ENCODE data around the gene ANKRD17.

Gene ANKRD17

DNA sequence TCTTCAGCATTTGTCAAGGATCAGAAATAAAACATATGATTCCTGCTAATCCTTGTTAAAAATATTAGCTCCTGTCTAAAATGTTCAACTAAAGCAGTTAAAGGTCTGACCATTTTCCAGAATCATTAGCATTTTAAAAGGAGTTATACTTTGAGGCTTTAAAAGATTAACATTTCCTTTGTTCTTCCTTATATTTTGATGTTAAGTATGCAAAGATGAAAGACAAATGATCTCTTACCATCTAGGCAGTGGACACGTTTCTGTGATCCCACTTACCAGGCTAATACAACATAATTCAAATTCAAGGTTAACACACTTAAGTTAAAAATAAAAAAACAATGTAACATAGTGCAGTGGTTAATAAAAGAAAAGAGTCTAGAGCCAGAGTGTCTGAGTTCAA lies 127.3 kb downstream of the ANKRD17 start:
- Mint-ChIP-seq H3K36me3 (peaks cover 14% of the 10 kb centered on the region), H3K27ac (no peak overlapping the region), H3K9me3 (no peaks in the 10 kb centered on the region), H3K4me3 (no peak overlapping the region), H3K4me1 (peaks cover 11% of the 10 kb centered on the region), H3K27me3 (no peaks in the 10 kb centered on the region)

DNA sequence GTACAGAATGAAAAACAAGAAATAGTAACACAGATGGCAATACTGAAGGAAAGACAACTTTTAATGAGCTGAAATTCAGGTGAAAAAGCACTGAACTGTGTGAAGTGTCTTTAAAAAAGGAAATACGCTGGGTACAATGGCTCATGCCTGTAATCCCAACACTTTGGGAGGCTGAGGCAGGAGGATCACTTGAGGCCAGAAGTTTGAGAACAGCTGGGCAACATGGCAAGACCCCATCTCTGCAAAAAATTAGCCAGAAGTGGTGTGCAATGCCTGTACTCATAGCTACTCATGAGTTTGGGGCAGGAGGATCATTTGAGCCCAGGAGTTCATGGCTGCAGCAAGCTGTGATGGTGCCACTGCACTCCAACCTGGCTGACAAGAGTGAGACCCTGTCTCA lies 129.3 kb downstream of the ANKRD17 start:
- Mint-ChIP-seq H3K27ac (no peak overlapping the region), H3K4me1 (peaks cover 16% of the 10 kb centered on the region), H3K36me3 (peaks cover 20% of the 10 kb centered on the region), H3K27me3 (no peaks in the 10 kb centered on the region), H3K4me3 (no peak overlapping the region), H3K9me3 (no peaks in the 10 kb centered on the region)

DNA sequence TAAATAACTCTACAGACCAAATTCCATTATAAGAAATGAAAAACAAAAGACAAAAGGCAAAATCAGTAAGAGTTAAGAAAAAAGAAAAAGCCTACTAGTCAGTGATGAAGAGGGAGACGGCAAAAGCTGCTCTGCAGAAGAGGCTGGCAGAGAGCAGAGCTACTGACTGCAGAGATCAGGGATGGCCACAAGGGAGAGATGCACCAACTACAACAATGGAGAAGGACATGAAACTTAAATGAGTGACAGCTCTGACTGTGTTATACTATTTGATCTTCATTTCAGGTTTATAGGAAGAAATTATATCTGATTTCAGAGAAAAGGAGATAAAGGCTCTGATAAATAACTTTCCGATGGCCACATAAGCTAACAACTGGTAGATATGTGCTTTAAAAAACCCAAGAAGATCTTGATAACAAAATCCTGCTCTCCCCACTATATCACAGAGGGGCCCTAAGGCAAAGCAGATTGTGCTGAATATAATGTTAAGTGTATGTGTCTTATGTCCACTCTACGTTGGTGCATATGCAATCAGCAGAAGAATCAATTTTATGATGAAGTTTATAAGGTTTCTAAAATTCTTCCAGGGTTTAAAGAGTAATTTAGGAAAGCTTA lies 130.7 kb downstream of the ANKRD17 start:
- peak overlapping the region; percentile 59 for H3K27ac Mint-ChIP-seq
- peaks cover 16% of the 10 kb centered on the region for H3K4me1 Mint-ChIP-seq
- no peaks in the 10 kb centered on the region for H3K9me3 Mint-ChIP-seq

DNA sequence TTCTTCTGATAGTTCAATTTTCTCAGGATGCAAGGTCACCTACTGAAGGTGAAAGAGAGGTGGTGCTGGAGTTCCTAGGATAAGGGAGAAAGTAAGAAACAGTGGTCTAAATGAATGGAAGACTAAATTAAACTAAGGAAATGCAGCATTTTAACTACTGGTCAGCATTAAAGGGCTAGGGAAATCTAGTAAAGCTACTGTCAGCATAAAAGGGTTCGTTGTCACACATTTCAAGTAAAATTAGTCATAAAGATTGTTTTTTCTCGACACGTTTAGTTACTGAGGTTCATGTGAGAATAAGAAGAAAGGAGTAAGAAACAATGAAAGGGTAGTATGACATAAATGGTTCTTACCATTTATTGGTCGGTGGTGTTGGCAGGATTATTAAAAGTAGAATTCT lies 149.1 kb downstream of the ANKRD17 start:
- Mint-ChIP-seq H3K4me1 (peaks cover 12% of the 10 kb centered on the region), H3K9me3 (no peaks in the 10 kb centered on the region), H3K36me3 (peaks cover 10% of the 10 kb centered on the region), H3K27ac (no peak overlapping the region), H3K27me3 (no peaks in the 10 kb centered on the region), H3K4me3 (no peak overlapping the region)

More for the DNA sequence above, 130.7 kb downstream of the ANKRD17 start:
- Mint-ChIP-seq H3K36me3 (peaks cover 18% of the 10 kb centered on the region), H3K27me3 (no peaks in the 10 kb centered on the region), H3K4me3 (no peak overlapping the region)

DNA sequence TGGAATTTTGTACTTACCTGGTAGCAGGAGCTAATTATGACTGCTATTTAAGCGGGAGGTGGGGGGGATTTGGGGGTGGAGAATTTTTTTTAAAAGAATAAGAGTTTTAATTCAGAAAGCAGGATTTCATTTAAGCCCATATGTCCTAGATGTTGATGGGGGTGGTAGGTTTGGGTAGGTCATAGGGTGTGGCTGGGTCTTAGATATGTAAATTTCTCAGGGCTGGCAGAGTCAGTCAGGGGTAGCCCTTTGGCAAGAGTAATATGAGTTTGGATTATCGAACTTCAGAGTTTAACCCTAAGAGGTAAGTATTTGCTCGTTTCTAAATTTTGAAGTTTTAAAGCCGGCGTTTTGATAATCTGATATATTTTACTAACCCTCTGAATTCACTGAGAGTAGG lies 153.9 kb downstream of the ANKRD17 start:
- Mint-ChIP-seq H3K9me3 (no peaks in the 10 kb centered on the region), H3K36me3 (peaks cover 11% of the 10 kb centered on the region), H3K4me1 (peaks cover 17% of the 10 kb centered on the region), H3K27me3 (no peaks in the 10 kb centered on the region), H3K27ac (no peak overlapping the region), H3K4me3 (no peak overlapping the region)

DNA sequence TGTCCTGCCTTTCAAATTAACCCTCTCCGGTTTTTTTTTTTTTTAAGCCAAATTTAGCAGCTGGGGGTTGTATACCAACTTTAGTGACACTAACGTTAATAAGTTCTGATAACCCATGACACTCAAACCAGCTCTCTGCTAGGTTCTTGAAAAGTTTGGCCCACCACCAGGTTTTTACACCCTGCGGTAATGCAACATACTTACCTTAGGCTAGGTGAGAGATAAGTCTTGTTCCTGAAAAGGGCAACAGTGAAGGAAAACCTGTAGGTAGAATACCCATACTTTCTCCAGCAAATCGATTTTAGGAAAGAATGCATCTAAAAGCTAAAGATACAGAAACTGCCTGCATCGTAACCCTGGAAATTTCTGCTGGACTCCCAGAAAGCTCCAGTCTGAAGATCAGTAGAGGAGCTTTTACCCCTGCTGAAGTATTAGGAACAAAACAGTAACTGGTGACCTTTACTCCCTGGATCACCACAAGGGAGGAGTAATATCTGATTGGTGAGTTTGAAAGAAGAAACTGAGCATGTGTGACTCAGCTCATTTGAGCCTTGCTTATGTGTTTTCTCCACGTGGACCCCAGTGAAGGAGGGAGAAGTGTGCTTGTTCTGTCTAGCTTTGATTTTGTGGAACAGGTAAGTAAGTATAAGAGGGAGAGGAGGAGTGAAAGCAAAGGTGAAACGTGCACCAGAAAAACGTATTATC lies 154.6 kb downstream of the ANKRD17 start:
- no peak overlapping the region for H3K4me3 Mint-ChIP-seq
- peaks cover 17% of the 10 kb centered on the region for H3K4me1 Mint-ChIP-seq
- no peaks in the 10 kb centered on the region for H3K27me3 Mint-ChIP-seq
- H3K27ac Mint-ChIP-seq = peak overlapping the region; percentile 56
- H3K9me3 Mint-ChIP-seq = no peaks in the 10 kb centered on the region
- peaks cover 11% of the 10 kb centered on the region for H3K36me3 Mint-ChIP-seq

DNA sequence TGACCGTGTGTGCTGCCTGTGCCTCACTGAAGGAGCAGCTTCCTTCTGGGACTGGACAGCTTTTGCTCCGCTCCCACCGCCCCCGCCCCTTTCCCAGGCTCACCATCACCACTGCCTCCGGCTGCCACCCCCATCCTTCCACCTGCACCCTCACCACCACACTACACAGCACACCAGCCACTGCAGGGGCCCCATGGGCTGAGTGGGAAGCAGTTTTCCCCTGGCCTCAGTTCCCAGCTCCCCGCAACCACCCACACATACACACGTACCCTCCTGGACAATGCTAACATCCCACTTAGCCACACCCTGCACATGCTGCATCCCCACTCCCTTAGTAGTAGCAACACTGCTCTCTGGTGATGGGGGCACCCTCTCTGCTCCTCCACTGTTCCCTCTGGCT lies 159.5 kb downstream of the ANKRD17 start:
- Mint-ChIP-seq H3K4me1 (peaks cover 6% of the 10 kb centered on the region), H3K27ac (peak overlapping the region; percentile 51), H3K27me3 (no peaks in the 10 kb centered on the region), H3K36me3 (peaks cover 9% of the 10 kb centered on the region), H3K4me3 (no peak overlapping the region), H3K9me3 (no peaks in the 10 kb centered on the region)

DNA sequence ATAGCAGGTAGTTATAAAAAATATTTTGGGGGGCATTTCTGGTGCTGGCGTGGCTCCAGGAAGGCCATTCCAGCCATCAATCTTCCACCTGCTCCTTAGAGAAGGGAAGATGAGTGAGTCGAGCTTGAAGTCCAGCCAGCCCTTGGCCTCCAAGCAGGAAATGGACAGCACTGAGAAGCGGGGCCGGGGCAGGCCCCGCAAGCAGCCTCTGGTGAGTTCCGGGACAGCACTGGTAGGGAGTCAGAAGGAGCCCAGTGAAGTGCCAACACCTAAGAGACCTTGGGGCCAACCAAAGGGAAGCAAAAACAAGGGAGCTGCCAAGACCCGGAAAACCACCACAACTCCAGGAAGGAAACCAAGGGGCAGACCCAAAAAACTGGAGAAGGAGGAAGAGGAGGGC lies 159.9 kb downstream of the ANKRD17 start:
- Mint-ChIP-seq H3K36me3 (peaks cover 7% of the 10 kb centered on the region), H3K27me3 (no peaks in the 10 kb centered on the region), H3K9me3 (no peaks in the 10 kb centered on the region), H3K27ac (no peak overlapping the region), H3K4me3 (no peak overlapping the region), H3K4me1 (peaks cover 4% of the 10 kb centered on the region)

DNA sequence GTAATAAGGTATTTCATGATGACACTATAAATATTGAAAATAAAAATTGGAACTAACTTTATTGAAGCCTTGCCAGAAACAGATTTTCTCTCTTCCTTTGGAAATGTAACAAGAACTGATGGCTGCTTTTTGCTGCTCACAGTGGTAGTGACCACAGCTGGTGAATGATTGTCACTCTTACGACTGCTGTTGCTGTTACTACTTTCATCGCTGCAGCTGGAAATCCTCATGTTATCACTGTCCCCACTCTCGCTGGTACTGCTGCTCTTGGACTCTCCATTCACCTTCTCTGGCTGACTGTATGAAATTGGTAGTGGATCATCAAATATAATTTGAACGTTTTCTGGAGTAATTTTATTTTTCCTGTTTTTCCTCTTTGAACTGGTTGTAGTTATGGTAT lies 160.6 kb downstream of the ANKRD17 start:
- Mint-ChIP-seq H3K4me3 (no peak overlapping the region), H3K27ac (no peak overlapping the region), H3K9me3 (no peaks in the 10 kb centered on the region)

DNA sequence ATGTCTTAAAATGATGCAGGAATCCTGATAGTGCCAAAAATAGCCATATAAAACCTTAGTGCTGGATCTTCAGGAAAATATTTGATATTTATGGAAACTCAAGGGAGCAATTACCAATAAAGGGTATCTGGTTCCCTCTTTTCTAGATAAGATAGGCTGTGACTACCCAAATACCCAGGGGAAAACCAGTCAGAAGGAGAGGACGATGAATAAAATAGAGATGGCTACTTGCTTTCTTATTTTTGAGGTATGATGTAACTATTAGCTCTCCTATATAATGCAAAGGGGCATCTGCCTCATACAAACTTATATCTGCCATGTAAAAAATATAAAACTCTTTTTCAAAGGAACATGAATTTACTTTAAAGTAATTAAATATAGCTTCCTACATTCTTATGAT lies 165.7 kb downstream of the ANKRD17 start:
- Mint-ChIP-seq H3K4me3 (no peak overlapping the region), H3K9me3 (no peaks in the 10 kb centered on the region), H3K27me3 (no peaks in the 10 kb centered on the region), H3K4me1 (peaks cover 6% of the 10 kb centered on the region), H3K27ac (no peak overlapping the region), H3K36me3 (peaks cover 14% of the 10 kb centered on the region)

More for the DNA sequence above, 160.6 kb downstream of the ANKRD17 start:
- peaks cover 4% of the 10 kb centered on the region for H3K4me1 Mint-ChIP-seq
- H3K36me3 Mint-ChIP-seq = peaks cover 7% of the 10 kb centered on the region
- H3K27me3 Mint-ChIP-seq = no peaks in the 10 kb centered on the region

DNA sequence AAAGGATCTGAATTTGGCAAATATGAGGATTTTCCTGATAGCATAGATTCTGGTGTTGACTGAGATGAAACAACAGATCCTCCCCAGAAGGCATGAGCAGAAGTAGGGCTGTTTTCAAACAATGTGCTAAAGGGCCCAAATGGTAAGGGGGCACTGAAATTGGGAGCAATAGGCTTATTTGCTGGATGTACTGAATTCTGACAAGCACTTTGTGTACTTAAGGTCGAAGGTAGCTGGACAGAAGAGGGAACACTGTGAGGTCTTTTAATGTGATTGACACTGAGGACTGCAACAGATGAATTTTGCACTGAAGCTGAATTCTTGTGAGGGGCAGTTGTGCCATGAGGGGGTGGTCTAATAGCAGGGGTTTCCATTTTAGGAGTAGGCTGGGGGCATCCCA lies 167.9 kb downstream of the ANKRD17 start:
- Mint-ChIP-seq H3K27ac (peak overlapping the region; percentile 78), H3K36me3 (peaks cover 20% of the 10 kb centered on the region), H3K9me3 (no peaks in the 10 kb centered on the region), H3K4me1 (peaks cover 15% of the 10 kb centered on the region), H3K27me3 (no peaks in the 10 kb centered on the region), H3K4me3 (no peak overlapping the region)

DNA sequence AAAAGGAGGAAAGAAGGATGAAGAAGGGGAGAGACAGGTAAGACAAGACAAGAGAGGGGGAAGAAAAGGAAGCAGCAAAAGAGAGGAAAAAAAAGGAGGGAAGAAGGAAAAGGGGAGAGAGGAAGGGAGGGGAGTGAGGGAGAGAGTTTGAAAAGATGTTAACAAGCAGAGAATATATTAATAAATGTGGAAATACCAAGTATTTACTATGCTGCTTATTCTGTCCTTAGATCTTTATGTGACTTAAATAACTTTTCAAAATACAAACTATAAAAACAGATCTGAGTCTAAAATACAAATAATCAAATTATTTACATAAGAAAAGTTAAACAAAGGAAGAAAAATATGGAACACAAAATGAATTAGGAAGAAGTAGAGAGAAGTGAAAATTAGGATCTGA lies 170.7 kb downstream of the ANKRD17 start:
- peak overlapping the region; percentile 2 for H3K4me3 Mint-ChIP-seq
- H3K9me3 Mint-ChIP-seq = no peaks in the 10 kb centered on the region
- no peak overlapping the region for H3K27ac Mint-ChIP-seq
- H3K36me3 Mint-ChIP-seq = peaks cover 20% of the 10 kb centered on the region
- peaks cover 15% of the 10 kb centered on the region for H3K4me1 Mint-ChIP-seq
- no peaks in the 10 kb centered on the region for H3K27me3 Mint-ChIP-seq

DNA sequence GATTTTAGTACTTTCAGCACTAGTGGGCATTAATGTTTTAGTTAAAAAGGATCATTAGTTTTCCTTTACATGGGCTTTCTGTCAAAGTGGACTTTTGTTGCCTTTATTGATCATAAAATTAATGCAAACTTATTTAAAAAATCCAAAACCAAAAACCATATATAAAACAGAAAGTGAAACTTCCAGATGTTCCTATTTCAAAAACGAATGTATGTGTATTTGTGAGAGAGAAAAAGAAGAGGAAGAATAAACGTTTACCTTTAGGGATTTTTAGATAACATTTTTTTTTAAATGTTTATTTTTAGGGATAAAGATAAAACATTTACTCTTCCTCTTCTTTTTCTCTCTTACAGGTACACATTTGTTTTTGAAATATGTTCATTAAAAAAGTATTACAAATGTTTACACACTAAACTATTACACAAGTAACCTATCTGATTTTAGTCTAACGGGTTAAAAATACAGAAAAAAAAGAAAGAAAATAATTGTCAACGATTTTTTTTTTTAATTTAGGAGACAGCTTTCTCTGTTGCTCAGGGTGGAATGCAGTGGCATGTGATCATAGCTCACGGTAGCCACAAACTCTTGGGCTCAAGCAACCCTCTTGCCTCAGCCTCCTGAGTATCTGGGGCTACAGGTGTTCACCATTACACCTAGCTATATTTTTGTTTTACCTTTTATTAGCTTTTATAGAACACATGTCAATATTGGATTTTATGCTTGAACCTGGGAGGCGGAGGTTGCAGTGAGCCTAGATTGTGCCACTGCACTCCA lies 172.3 kb downstream of the ANKRD17 start:
- Mint-ChIP-seq H3K27ac (peak overlapping the region; percentile 77), H3K4me1 (peaks cover 19% of the 10 kb centered on the region), H3K4me3 (peak overlapping the region; percentile 70), H3K27me3 (no peaks in the 10 kb centered on the region), H3K9me3 (no peaks in the 10 kb centered on the region), H3K36me3 (peaks cover 17% of the 10 kb centered on the region)

DNA sequence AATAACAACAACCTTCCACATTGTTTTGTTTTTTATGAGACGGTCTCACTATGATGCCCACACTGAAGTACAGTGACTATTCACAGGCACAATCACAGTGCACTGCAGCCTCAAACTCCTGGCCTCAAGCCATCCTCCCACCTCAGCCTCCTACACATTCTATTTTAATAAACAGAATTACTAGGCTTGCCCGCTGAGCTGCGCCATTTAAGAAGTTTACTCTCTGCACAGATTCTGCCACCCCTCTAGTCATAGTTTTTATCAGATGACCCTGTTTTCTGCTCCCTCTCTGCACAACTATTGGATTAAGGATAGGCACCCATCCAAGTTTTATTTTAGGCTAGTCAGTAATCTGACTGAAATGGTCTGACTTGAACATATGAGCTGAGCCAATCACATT lies 177.8 kb downstream of the ANKRD17 start:
- Mint-ChIP-seq H3K27me3 (no peaks in the 10 kb centered on the region), H3K4me3 (no peak overlapping the region), H3K27ac (peak overlapping the region; percentile 1), H3K36me3 (peaks cover 20% of the 10 kb centered on the region), H3K9me3 (no peaks in the 10 kb centered on the region), H3K4me1 (peaks cover 16% of the 10 kb centered on the region)

DNA sequence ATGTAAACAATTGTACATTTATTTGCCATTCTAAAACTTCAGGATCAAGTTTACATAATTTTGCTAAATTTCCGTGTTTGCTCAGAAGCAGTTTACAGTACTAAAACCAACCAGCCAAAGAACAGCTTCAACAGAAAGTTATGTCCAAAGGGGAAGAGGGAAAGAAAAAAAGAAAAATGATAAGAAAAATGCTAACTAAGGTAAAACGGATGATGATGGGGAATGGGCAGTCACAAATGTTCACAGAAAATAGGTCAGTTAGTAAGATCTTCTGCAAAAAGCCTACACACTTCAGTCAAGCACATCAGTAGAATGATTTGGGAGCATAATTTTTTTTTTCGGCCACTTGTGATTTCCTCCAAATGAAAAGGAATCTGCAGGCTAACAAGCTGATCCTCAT lies 182.8 kb downstream of the ANKRD17 start:
- Mint-ChIP-seq H3K36me3 (peaks cover 21% of the 10 kb centered on the region), H3K27ac (peak overlapping the region; percentile 75), H3K9me3 (no peaks in the 10 kb centered on the region), H3K4me1 (peaks cover 8% of the 10 kb centered on the region), H3K27me3 (no peaks in the 10 kb centered on the region), H3K4me3 (no peak overlapping the region)

DNA sequence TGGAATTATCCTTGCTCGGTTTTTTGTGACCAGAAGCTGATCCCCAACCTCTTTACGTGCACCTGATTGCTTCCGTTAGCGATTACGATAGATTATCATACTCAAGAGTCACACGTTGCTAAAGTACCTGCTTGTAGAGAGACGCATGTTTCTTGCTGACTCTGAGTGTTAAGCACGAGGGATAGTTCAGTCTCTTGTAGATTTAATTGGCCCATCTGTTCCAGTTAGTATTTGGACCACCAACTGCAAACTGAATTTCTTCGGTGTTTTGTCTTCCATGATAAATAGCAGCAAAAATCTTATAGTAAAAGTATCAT lies 188.6 kb downstream of the ANKRD17 start:
- Mint-ChIP-seq H3K4me1 (peaks cover 36% of the 10 kb centered on the region), H3K27me3 (no peaks in the 10 kb centered on the region), H3K27ac (peak overlapping the region; percentile 98), H3K9me3 (no peaks in the 10 kb centered on the region), H3K36me3 (peaks cover 7% of the 10 kb centered on the region), H3K4me3 (peak overlapping the region; percentile 91)

All from activated naive CD4-positive, alpha-beta T cell treated with anti-CD3 and anti-CD28 coated beads, Interleukin-2, amount 50 U/mL, for 24 hours (primary cell).